Activated CD4-positive, alpha-beta T cell treated with anti-CD3 and anti-CD28 coated beads, Interleukin-2, amount 50 U/mL, for 24 hours (primary cell): ENCODE data around the gene C18orf32.
"Not testable (repeated sequence)": the region's sequence is repeated elsewhere in the genome, so short reads cannot be mapped to it uniquely, and the experiment has no call there.

ENCODE experiments used
- DNase-seq, 2 donors: peaks; one replicate each; pipeline ENCODE4 v3.0.0-alpha.2; 2020; ENCODE audit warnings: low read depth in 1 of 2, low spot score in 1 of 2

The C18orf32 gene

GRCh38 chr18:49472459-49472858, 14.6 kb downstream of the C18orf32 start:
- DNase-seq: no peak

- DNase-seq: no peak
Observed at GRCh38 chr18:49471532-49471931, 15.5 kb downstream of the C18orf32 start.

- DNase-seq: no peak
Observed at GRCh38 chr18:49467599-49467998, 19.4 kb downstream of the C18orf32 start.

- DNase-seq: no peak
Observed at GRCh38 chr18:49467019-49467563, 19.9 kb downstream of the C18orf32 start.

GRCh38 chr18:49464718-49465598, 22.1 kb downstream of the C18orf32 start:
- DNase-seq: no peak

GRCh38 chr18:49461602-49461977, 25.4 kb downstream of the C18orf32 start:
- DNase-seq: no peak

GRCh38 chr18:49460976-49461601, 25.9 kb downstream of the C18orf32 start:
- DNase-seq: no peak

- DNase-seq: no peak
Observed at GRCh38 chr18:49459404-49460171, 27.4 kb downstream of the C18orf32 start.

GRCh38 chr18:49457616-49458015, 29.4 kb downstream of the C18orf32 start:
- DNase-seq: no peak

GRCh38 chr18:49456794-49457193, 30.2 kb downstream of the C18orf32 start:
- no peak for DNase-seq

- not testable (repeated sequence) for DNase-seq
Observed at GRCh38 chr18:49452534-49452933, 34.5 kb downstream of the C18orf32 start.

- DNase-seq: peak in 1 of 2 donors; percentile 51
Observed at GRCh38 chr18:49447810-49448745, 39.0 kb downstream of the C18orf32 start.

GRCh38 chr18:49446481-49446880, 40.6 kb downstream of the C18orf32 start:
- DNase-seq: no peak

- DNase-seq: no peak
Observed at GRCh38 chr18:49444581-49444980, 42.5 kb downstream of the C18orf32 start.

- DNase-seq: no peak
Observed at GRCh38 chr18:49443837-49444236, 43.2 kb downstream of the C18orf32 start.

GRCh38 chr18:49441338-49441938, 45.6 kb downstream of the C18orf32 start:
- no peak for DNase-seq

GRCh38 chr18:49435170-49435569, 51.9 kb downstream of the C18orf32 start:
- DNase-seq: no peak

- no peak for DNase-seq
Observed at GRCh38 chr18:49432602-49433001, 54.4 kb downstream of the C18orf32 start.

GRCh38 chr18:49431165-49431962, 55.7 kb downstream of the C18orf32 start:
- DNase-seq: no peak
